Ramos (cell line): ENCODE data around the gene POR.
"Not testable (repeated sequence)": the region's sequence is repeated elsewhere in the genome, so short reads cannot be mapped to it uniquely, and the experiment has no call there.

Source experiments
- in situ Hi-C: fragments of 300-500 bp; cut with MboI; formaldehyde crosslinking; loops from one replicate; pipeline ENCODE4 v1.14.3; 2022; ENCODE audit warnings: low sequenced_read_pairs; ENCODE audit not compliant: unreplicated experiment

POR gene

GRCh38 chr7:76008156-76008687 is 93.3 kb downstream of the POR start:
- in situ Hi-C loops: no loop called here

GRCh38 chr7:76009672-76010600 is 95.0 kb downstream of the POR start:
- in situ Hi-C loops: no loop called here

GRCh38 chr7:76011442-76011861 is 96.5 kb downstream of the POR start:
- in situ Hi-C loops: no loop called here

- in situ Hi-C loops: no loop called here
These were observed 101.4 kb downstream of the POR start for GRCh38 chr7:76016191-76016947.

GRCh38 chr7:76018520-76018919 is 103.6 kb downstream of the POR start:
- in situ Hi-C loops: not testable (repeated sequence)

- in situ Hi-C loops: no loop called here
These were observed 105.2 kb downstream of the POR start for GRCh38 chr7:76020031-76020714.

- in situ Hi-C loops: no loop called here
These were observed 107.2 kb downstream of the POR start for GRCh38 chr7:76022026-76022780.

- in situ Hi-C loops: no loop called here
These were observed 108.0 kb downstream of the POR start for GRCh38 chr7:76023002-76023401.

GRCh38 chr7:76029682-76030081 is 114.7 kb downstream of the POR start:
- in situ Hi-C loops: not testable (repeated sequence)

GRCh38 chr7:76031964-76032363 is 117.0 kb downstream of the POR start:
- in situ Hi-C loops: no loop called here
